HL-60 (cell line): ENCODE results near the gene SNW1.
A peak's percentile ranks its signal among the peaks of the same experiment; 100 is the strongest.

Experiments
- DNase-seq, 2 experiments: peaks; one replicate each; pipeline ENCODE4 v3.0.0-alpha.2; 2010 to 2020; ENCODE audit warnings: low read depth in 1 of 2, low spot score in 1 of 2
- H3K27ac ChIP-seq: fragments of 250-450 bp; sonication (Bioruptor Pico); replicated peaks from 2 replicates; pipeline ENCODE4 v1.5.1; 2020; ENCODE audit warnings: mild to moderate bottlenecking, moderate library complexity
- H3K27me3 ChIP-seq: fragments of 250-450 bp; sonication (Bioruptor Pico); 2 replicates; pipeline ENCODE4 v1.5.1; 2021; ENCODE audit warnings: mild to moderate bottlenecking, moderate library complexity; ENCODE audit not compliant: insufficient read depth, poor library complexity, severe bottlenecking
- H3K4me3 ChIP-seq: replicated peaks from 2 replicates; pipeline ENCODE4 v1.5.1; 2011; ENCODE audit warnings: mild to moderate bottlenecking, control low read depth, low read length; ENCODE audit not compliant: insufficient read depth
- CTCF ChIP-seq: IDR thresholded peaks from one replicate; pipeline ENCODE4 v1.5.1; 2011; ENCODE audit warnings: low read length, control low read depth, inconsistent platforms; ENCODE audit not compliant: insufficient read depth
- GABPA ChIP-seq: IDR thresholded peaks from 2 replicates; pipeline ENCODE4 v1.6.1; 2012; ENCODE audit warnings: low read depth
- POLR2AphosphoS5 ChIP-seq: IDR thresholded peaks from 2 replicates; pipeline ENCODE4 v1.6.1; 2012; ENCODE audit warnings: low read depth
- SPI1 ChIP-seq: IDR thresholded peaks from 2 replicates; pipeline ENCODE4 v1.6.1; 2012; ENCODE audit warnings: low read depth, mild to moderate bottlenecking, borderline replicate concordance
- TF ChIP-seq, protein P1 (sequence below): IDR thresholded peaks from 2 replicates; pipeline ENCODE4 v1.6.1; 2012; ENCODE audit warnings: low read depth; ENCODE audit not compliant: insufficient replicate concordance

Gene SNW1

DNA sequence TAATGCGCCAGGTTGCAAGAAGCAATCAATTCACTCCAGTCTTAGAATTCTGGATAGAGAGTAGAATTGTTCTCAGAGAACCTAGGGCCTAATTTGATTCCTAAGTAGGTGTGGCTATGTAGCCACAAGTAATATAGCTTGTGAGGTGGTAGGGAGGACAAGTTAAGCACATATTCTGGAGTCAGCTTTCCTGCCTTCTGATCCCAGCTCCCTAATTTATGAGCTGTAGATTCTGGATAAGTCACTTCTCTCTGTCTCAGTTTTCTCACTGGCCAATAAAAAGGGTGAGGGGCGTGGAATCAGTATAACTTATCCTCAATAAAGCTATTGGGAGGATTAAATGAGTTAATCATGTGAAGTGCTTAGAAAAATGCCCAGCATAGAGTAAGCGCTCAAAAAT, 3.0 kb upstream of the SNW1 start:
- H3K27ac ChIP-seq = no peak overlapping the region
- H3K27me3 ChIP-seq = no peaks in the 10 kb centered on the region
- no peak overlapping the region for H3K4me3 ChIP-seq
- TF ChIP-seq CTCF = no peak
- TF ChIP-seq, protein P1, sequence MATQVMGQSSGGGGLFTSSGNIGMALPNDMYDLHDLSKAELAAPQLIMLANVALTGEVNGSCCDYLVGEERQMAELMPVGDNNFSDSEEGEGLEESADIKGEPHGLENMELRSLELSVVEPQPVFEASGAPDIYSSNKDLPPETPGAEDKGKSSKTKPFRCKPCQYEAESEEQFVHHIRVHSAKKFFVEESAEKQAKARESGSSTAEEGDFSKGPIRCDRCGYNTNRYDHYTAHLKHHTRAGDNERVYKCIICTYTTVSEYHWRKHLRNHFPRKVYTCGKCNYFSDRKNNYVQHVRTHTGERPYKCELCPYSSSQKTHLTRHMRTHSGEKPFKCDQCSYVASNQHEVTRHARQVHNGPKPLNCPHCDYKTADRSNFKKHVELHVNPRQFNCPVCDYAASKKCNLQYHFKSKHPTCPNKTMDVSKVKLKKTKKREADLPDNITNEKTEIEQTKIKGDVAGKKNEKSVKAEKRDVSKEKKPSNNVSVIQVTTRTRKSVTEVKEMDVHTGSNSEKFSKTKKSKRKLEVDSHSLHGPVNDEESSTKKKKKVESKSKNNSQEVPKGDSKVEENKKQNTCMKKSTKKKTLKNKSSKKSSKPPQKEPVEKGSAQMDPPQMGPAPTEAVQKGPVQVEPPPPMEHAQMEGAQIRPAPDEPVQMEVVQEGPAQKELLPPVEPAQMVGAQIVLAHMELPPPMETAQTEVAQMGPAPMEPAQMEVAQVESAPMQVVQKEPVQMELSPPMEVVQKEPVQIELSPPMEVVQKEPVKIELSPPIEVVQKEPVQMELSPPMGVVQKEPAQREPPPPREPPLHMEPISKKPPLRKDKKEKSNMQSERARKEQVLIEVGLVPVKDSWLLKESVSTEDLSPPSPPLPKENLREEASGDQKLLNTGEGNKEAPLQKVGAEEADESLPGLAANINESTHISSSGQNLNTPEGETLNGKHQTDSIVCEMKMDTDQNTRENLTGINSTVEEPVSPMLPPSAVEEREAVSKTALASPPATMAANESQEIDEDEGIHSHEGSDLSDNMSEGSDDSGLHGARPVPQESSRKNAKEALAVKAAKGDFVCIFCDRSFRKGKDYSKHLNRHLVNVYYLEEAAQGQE = no peak
- DNase-seq = no peak

- H3K27me3 ChIP-seq = no peaks in the 10 kb centered on the region
- TF ChIP-seq CTCF (no peak), SPI1 (no peak), GABPA (no peak), POLR2AphosphoS5 (no peak)
- TF ChIP-seq, protein P1 = no peak
- peak overlapping the region; percentile 64 for H3K27ac ChIP-seq
- no peak overlapping the region for H3K4me3 ChIP-seq
- no peak for DNase-seq
These were observed 2.4 kb upstream of the SNW1 start for GRCh38 chr14:77763316-77763715.

DNA sequence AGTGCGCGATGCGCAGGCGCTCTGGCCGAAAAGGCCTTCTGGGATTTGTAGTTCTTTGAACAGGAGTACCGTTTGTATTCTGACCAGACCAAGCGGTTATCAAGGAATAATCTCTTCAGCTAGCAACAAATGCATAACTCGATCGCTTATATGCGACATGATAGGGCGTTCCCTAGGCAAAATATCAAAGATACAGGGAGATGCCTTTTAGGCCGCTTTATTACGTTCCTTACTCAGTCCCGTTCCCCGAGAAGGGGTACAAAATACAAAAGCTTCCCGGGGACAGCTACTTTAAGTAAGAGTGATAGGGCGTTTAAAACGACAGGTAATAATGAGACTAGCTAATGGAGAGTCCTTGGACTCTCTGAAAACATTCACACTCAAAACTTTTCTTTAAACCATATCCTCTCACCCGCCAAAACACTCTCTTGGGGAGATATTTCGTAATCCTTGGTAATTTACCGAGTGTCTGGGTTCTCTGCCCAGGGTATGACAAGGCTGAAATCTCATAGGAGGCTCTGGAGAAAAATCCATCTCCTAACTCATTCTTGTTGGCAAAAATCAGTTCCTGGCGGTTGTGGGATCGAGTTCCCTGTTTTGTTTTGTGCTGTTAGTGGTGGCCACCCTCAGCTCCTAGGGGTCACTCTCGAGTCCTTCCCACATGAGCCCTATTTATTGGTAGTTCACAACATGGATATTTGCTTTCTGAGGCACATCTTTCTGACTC, 412 bp upstream of the SNW1 start:
- H3K4me3 ChIP-seq = peak overlapping the region; percentile 81
- TF ChIP-seq, protein P1 = no peak
- TF ChIP-seq POLR2AphosphoS5 (no peak), GABPA (no peak), SPI1 (no peak), CTCF (no peak)
- H3K27me3 ChIP-seq = no peaks in the 10 kb centered on the region
- DNase-seq = peak in 1 of 2 experiments; percentile 1
- H3K27ac ChIP-seq = peak overlapping the region; percentile 85
